ENCODE measurements around the gene PIGM.

PIGM gene

DNA sequence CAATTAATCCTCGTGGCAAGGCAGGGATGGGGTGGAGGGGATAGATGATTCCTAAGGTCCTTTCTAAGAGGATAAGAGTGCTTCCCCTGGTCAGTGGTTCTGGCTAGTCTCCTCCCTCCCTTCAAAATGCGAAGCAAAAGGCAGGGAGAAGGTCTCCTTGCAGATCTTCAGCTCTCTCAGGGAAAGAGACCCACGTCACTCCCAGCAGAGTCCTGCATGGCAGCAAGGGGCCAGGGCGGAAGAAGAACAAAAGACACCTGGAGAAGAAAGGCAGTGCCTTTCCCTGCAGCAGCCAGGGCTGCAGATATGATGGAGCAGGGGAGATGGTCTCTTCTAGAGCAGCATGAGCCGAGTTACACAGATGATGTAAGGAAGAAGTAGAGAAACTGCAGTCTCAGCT lies 48.1 kb downstream of the PIGM start:
- DNase-seq, result no peak

DNA sequence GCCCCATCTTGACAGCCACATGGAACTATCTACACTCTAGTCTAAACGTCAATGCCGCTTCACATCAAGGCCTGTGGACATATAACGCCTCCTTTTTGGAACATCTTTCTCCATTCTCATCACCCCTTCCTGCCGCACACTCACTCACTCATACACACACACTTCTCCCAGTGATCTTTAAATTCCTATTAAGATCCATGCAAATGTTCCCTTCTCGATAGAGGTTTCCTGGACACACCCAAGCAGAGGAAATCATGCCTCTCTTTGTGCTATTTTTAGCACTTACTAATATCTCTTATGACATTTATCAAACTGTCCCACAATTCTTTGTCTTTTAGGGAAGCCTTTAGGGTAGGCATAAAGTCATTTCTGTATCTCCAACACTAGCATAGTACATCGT lies 49.5 kb downstream of the PIGM start:
- DNase-seq, result no peak

DNA sequence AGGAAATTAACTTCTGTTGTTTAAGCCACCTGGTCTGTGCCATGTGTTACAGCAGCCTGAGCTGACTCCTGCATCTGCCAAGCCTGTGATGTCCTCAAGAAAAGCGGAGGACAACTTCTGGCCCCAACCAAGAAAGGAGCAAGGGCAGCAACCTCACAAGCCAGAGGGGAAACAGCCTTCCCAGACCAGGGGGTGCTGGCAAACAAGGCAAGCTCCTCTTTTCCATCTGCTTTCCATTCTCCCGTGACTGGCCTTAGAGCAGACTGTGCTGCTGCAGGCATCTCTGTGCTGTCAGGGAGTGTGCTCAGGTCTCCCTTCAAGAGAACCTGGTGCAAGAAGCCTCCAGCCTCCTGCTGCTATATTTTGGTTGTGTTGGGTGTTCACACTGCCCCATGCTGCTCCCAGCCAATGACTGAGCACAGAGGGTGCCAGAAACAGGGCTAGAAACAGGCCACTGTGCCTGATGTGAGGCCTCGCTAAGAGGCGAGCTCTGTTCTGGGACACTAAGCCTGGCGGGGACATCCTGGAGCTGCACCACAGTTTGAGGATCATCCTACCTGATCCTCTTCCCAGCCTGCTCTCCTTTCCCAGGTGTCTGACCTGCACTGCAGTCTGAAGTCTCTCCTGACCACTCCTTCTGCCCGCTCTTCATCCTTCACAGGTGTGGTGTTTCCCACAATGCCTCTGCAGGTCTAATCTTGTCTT lies 50.3 kb downstream of the PIGM start:
- DNase-seq, result no peak

DNA sequence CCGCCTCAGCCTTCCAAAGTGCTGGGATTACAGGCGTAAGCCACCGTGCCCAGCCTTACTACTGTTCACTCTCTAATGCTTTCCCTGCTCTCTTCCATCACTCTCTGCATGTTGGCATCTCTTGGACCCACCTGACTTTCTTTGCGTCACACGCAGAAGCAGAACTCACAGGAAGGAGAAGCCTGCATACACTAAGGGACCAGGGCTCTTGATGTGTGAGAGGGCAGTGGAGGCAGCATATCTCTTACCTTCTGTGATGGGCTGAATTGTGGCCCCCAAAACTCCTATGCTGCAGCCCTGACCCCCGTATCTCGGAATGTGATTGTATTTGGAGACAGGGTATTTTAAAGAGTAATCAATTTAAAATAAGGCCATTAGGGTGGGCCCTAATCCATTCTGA lies 51.0 kb downstream of the PIGM start:
- no peak for DNase-seq

DNA sequence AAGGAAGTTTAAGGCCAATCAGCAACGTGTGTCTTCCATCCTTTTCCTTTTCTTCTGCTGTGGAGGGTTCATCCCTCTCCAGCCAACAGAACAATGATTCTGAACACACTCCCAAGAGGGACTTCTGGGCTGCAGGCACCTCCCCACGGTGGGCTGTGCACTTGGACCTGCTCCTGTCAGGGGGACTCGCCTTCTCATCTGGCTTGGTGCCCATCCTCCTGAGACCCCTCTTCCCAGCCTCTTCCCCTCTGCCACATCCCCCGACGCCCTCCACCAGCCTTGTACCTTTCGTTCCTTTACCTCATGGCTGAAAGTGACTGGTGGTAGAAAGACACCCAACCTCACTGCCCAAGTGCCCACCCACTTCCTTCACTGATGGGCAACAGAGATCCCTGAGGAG lies 51.7 kb downstream of the PIGM start:
- DNase-seq, result no peak

DNA sequence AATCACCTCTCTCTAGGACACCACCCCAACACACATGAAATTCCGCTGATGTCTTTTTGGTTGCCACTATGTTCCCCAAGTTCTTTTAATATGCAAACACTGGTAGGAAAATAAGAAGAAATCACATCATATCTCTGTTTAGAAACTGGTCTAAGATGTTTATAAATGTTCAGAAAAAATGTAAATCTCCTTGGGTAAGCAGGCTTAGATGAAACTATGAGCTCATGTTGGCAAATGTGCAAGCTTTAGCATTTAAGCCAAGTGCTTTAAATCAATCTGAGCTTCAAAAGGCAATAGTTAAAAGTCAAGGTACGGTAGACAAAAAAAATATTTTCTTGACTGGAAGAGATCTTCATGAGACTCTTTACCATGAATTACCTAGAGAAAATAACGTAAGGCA lies 52.5 kb downstream of the PIGM start:
- no peak for DNase-seq

DNA sequence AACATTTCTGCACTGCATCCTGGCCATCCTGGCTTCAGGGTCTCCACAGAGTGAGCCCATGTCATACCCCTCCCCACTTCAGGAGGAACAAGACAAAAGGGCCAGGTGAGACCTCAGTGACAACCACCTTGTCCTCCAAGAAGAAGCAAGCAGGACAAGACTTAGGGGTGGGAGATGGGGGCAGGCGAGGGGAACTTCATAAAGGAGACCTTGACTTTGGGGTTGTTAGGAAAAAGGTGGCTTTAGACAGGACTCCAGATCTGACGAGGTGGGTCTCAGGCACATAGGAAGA lies 53.7 kb downstream of the PIGM start:
- no peak for DNase-seq

DNA sequence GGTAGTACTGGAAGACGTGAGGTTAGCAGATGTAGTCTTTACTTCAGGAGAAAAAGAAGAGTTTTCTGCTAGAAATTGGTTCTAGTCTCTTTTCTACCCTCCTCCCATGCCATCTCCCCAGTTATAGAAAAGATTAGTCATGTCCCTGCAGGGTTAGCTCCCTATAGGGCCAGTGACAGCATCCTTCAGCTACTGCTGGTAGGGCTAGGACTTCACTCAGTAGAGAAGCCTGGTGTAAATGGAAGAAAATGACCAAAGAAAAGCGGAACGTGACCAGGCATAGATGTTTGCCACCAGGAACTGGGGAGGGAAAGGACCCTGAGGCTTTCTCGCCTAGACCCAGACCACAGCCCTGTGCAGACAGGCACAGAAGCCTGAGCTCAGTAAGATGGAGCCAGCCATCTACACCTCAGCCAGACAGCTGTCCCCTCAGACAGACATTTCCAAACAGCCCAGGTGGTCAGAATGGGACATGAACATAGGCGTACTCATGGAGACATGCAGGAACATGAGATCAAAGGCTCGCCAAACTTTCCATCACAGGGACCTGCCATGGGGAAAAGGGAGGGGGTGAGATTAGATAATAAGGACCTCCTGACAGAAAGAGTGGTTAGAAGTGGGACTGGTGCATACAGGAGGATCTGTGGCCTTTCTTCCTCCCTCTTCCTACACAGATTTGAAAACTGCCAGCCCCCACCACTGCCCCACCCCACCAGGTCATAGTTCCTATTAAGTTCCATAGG lies 54.3 kb downstream of the PIGM start:
- no peak for DNase-seq
